SK-N-SH treated with all-trans-retinoic acid at 6 μM for 48 hours (cell line): Measurements from ENCODE around the gene ADAMTSL1.

Source experiments
- CREB5 ChIP-seq: fragments of 250-450 bp; sonication (Bioruptor Pico); IDR thresholded peaks from 2 replicates; pipeline ENCODE4 v1.5.1; 2020; ENCODE audit warnings: low read depth, mild to moderate bottlenecking, moderate library complexity
- CSRNP3 ChIP-seq: fragments of 250-450 bp; sonication (Bioruptor Pico); IDR thresholded peaks from 2 replicates; pipeline ENCODE4 v1.5.1; 2021; ENCODE audit warnings: mild to moderate bottlenecking, moderate library complexity
- ESRRG ChIP-seq: fragments of 250-450 bp; sonication (Bioruptor Pico); IDR thresholded peaks from 2 replicates; pipeline ENCODE4 v1.6.1; 2021; ENCODE audit warnings: mild to moderate bottlenecking

- TF ChIP-seq CSRNP3 (no peak), CREB5 (CRISPR knock-in tag) (no peak), ESRRG (CRISPR knock-in tag) (no peak)
Observed at GRCh38 chr9:18485714-18486113, 11.8 kb downstream of the ADAMTSL1 start.
